GM21619 (cell line): ENCODE data around the gene ETNK1.
"Not testable (repeated sequence)": the region's sequence is repeated elsewhere in the genome, so short reads cannot be mapped to it uniquely, and the experiment has no call there.

ENCODE experiments used
- ATAC-seq: cut with Tn5 transposase; IDR thresholded peaks from one replicate; pipeline ENCODE4 v1.9.1; 2021; ENCODE audit not compliant: unreplicated experiment

Gene ETNK1

GRCh38 chr12:22624870-22625761 is at the start of gene ETNK1:
Gene ETNK1 (plus strand): TSS chr12:22625171. CDS start chr12:22625431, 260 bp downstream.
- peak; percentile 96 for ATAC-seq

GRCh38 chr12:22576065-22576464 is 48.9 kb upstream of the ETNK1 start:
- ATAC-seq, result no peak

GRCh38 chr12:22576473-22576872 is 48.5 kb upstream of the ETNK1 start:
- no peak for ATAC-seq

GRCh38 chr12:22577667-22578066 is 47.3 kb upstream of the ETNK1 start:
- ATAC-seq, result no peak

GRCh38 chr12:22578328-22578727 is 46.6 kb upstream of the ETNK1 start:
- ATAC-seq, result no peak

GRCh38 chr12:22588817-22589216 is 36.2 kb upstream of the ETNK1 start:
- ATAC-seq, result no peak

- no peak for ATAC-seq
Measured at GRCh38 chr12:22593864-22594263, 31.1 kb upstream of the ETNK1 start.

GRCh38 chr12:22597539-22597938 is 27.4 kb upstream of the ETNK1 start:
- not testable (repeated sequence) for ATAC-seq

GRCh38 chr12:22598141-22598762 is 26.7 kb upstream of the ETNK1 start:
- ATAC-seq, result no peak

GRCh38 chr12:22598763-22599161 is 26.2 kb upstream of the ETNK1 start:
- ATAC-seq, result no peak

- no peak for ATAC-seq
Measured at GRCh38 chr12:22600181-22600580, 24.8 kb upstream of the ETNK1 start.

- no peak for ATAC-seq
Measured at GRCh38 chr12:22609501-22609900, 15.5 kb upstream of the ETNK1 start.

- ATAC-seq, result no peak
Measured at GRCh38 chr12:22610131-22610530, 14.8 kb upstream of the ETNK1 start.

- ATAC-seq, result not testable (repeated sequence)
Measured at GRCh38 chr12:22612822-22613221, 12.1 kb upstream of the ETNK1 start.

- no peak for ATAC-seq
Measured at GRCh38 chr12:22615963-22616501, 8.9 kb upstream of the ETNK1 start.

- no peak for ATAC-seq
Measured at GRCh38 chr12:22617630-22618029, 7.3 kb upstream of the ETNK1 start.

GRCh38 chr12:22624548-22624869 is 462 bp upstream of the ETNK1 start:
- ATAC-seq, result no peak

GRCh38 chr12:22625762-22626294 is 857 bp downstream of the ETNK1 start:
- ATAC-seq, result peak; percentile 5

- peak; percentile 41 for ATAC-seq
Measured at GRCh38 chr12:22626406-22626805, 1.4 kb downstream of the ETNK1 start.

- ATAC-seq, result no peak
Measured at GRCh38 chr12:22627371-22627770, 2.4 kb downstream of the ETNK1 start.

GRCh38 chr12:22628228-22628627 is 3.3 kb downstream of the ETNK1 start:
- ATAC-seq, result no peak
